IPS-20b (cell line): ENCODE measurements around the gene NACA.

Experiments used
- H3K27ac ChIP-seq: one replicate; pipeline ENCODE4 v1.5.1; 2013; ENCODE audit warnings: low read length
- H3K27me3 ChIP-seq: 2 replicates; pipeline ENCODE4 v1.6.1; 2013; ENCODE audit warnings: mild to moderate bottlenecking, low read length, inconsistent platforms; ENCODE audit not compliant: insufficient read depth
- H3K36me3 ChIP-seq: 2 replicates; pipeline ENCODE4 v1.6.1; 2013; ENCODE audit warnings: low read depth, mild to moderate bottlenecking, inconsistent platforms, low read length, moderate library complexity; ENCODE audit not compliant: insufficient read depth
- H3K4me1 ChIP-seq: 2 replicates; pipeline ENCODE4 v1.6.1; 2013; ENCODE audit warnings: mild to moderate bottlenecking, control low read depth, inconsistent platforms, low read length, moderate library complexity; ENCODE audit not compliant: insufficient read depth
- H3K4me3 ChIP-seq: 2 replicates; pipeline ENCODE4 v1.5.1; 2013; ENCODE audit warnings: mild to moderate bottlenecking, low read length, inconsistent platforms
- H3K9ac ChIP-seq: 2 replicates; pipeline ENCODE4 v1.6.1; 2013; ENCODE audit warnings: low read depth, mild to moderate bottlenecking, inconsistent platforms, low read length, moderate library complexity
- H3K9me3 ChIP-seq: 2 replicates; pipeline ENCODE4 v1.6.1; 2013; ENCODE audit warnings: mild to moderate bottlenecking, low read depth, low read length, inconsistent platforms; ENCODE audit not compliant: insufficient read depth

Gene NACA

GRCh38 chr12:56682323-56682722 lies 42.8 kb downstream of the NACA start:
- Histone ChIP-seq H3K27me3 (no peaks in the 10 kb centered on the region), H3K36me3 (peaks cover 66% of the 10 kb centered on the region), H3K9ac (no peak overlapping the region), H3K9me3 (no peaks in the 10 kb centered on the region), H3K4me3 (no peak overlapping the region), H3K27ac (no peak overlapping the region), H3K4me1 (peaks cover 8% of the 10 kb centered on the region; the same call in 1 of the 2 replicates)

GRCh38 chr12:56679883-56680575 lies 45.1 kb downstream of the NACA start:
- Histone ChIP-seq H3K9ac (no peak overlapping the region), H3K36me3 (peaks cover 53% of the 10 kb centered on the region), H3K27ac (no peak overlapping the region), H3K4me3 (no peak overlapping the region), H3K9me3 (no peaks in the 10 kb centered on the region), H3K27me3 (no peaks in the 10 kb centered on the region), H3K4me1 (peaks cover 8% of the 10 kb centered on the region; the same call in 1 of the 2 replicates)

GRCh38 chr12:56678852-56679251 lies 46.2 kb downstream of the NACA start:
- Histone ChIP-seq H3K27ac (no peak overlapping the region), H3K36me3 (peaks cover 45% of the 10 kb centered on the region), H3K4me3 (no peak overlapping the region), H3K9me3 (no peaks in the 10 kb centered on the region), H3K9ac (no peak overlapping the region), H3K27me3 (no peaks in the 10 kb centered on the region), H3K4me1 (peaks cover under 1% of the 10 kb centered on the region; the same call in 1 of the 2 replicates)

GRCh38 chr12:56677680-56678079 lies 47.4 kb downstream of the NACA start:
- Histone ChIP-seq H3K4me1 (no peaks in the 10 kb centered on the region), H3K9ac (no peak overlapping the region), H3K27ac (no peak overlapping the region), H3K36me3 (peaks cover 53% of the 10 kb centered on the region), H3K9me3 (no peaks in the 10 kb centered on the region), H3K4me3 (no peak overlapping the region), H3K27me3 (no peaks in the 10 kb centered on the region)

- peaks cover 54% of the 10 kb centered on the region for H3K36me3 ChIP-seq
Measured at GRCh38 chr12:56676851-56677580, 48.1 kb downstream of the NACA start.

GRCh38 chr12:56671608-56672007 lies 53.5 kb downstream of the NACA start:
- no peaks in the 10 kb centered on the region for H3K4me1 ChIP-seq
- H3K9ac ChIP-seq = no peak overlapping the region
- no peaks in the 10 kb centered on the region for H3K27me3 ChIP-seq
- no peaks in the 10 kb centered on the region for H3K9me3 ChIP-seq
- no peak overlapping the region for H3K27ac ChIP-seq
- H3K36me3 ChIP-seq = peaks cover 73% of the 10 kb centered on the region
- H3K4me3 ChIP-seq = no peak overlapping the region

More at GRCh38 chr12:56676851-56677580, 48.1 kb downstream of the NACA start:
- Histone ChIP-seq H3K27me3 (no peaks in the 10 kb centered on the region), H3K9ac (no peak overlapping the region), H3K27ac (no peak overlapping the region), H3K9me3 (no peaks in the 10 kb centered on the region), H3K4me3 (no peak overlapping the region), H3K4me1 (no peaks in the 10 kb centered on the region)

GRCh38 chr12:56670836-56671235 lies 54.3 kb downstream of the NACA start:
- H3K27me3 ChIP-seq = no peaks in the 10 kb centered on the region
- no peak overlapping the region for H3K4me3 ChIP-seq
- no peaks in the 10 kb centered on the region for H3K9me3 ChIP-seq
- no peaks in the 10 kb centered on the region for H3K4me1 ChIP-seq
- no peak overlapping the region for H3K9ac ChIP-seq
- H3K27ac ChIP-seq = no peak overlapping the region
- H3K36me3 ChIP-seq = peaks cover 81% of the 10 kb centered on the region

- Histone ChIP-seq H3K36me3 (peaks cover 100% of the 10 kb centered on the region), H3K9ac (no peak overlapping the region), H3K27ac (no peak overlapping the region), H3K4me1 (no peaks in the 10 kb centered on the region), H3K4me3 (no peak overlapping the region), H3K9me3 (no peaks in the 10 kb centered on the region), H3K27me3 (no peaks in the 10 kb centered on the region)
Measured at GRCh38 chr12:56668197-56668457, 57.0 kb downstream of the NACA start.
